ENCODE results near the gene EFR3B. TPM values are rescaled to one million over a fixed set of nuclear protein-coding genes. Genes with fewer than 3 reads are reported as not detected.

The EFR3B gene
- total and polyA plus RNA-seq, 2 of the 4 experiments (the other 2 are of a cell fraction): 0.38 to 0.90 TPM

- CTCF ChIA-PET: no interaction called here
- intact Hi-C loops (cut with micrococcal nuclease): no loop called here
Measured at GRCh38 chr2:25188405-25188804, 146.5 kb downstream of the EFR3B start.

More at GRCh38 chr2:25188405-25188804, 146.5 kb downstream of the EFR3B start:
- Histone ChIP-seq H3K9me1 (ENCODE audit: insufficient read depth, low read length) (no peaks in the 10 kb centered on the region), H2BK5ac (ENCODE audit: low read depth, low read length, poor library complexity, severe bottlenecking) (no peak overlapping the region), H3K36me3 (ENCODE audit: control insufficient read depth, insufficient read depth, low read length) (no peaks in the 10 kb centered on the region), H4K91ac (ENCODE audit: insufficient read depth, low read depth, low read length) (no peak overlapping the region), H3K14ac (replicated peaks; ENCODE audit: low read depth, low read length) (no peak overlapping the region), H2BK15ac (ENCODE audit: low read depth, low read length) (no peak overlapping the region), H3K9ac (ENCODE audit: low read depth, low read length) (no peak overlapping the region), H3K4me3 (ENCODE audit: insufficient read depth, low read depth, low read length) (no peak overlapping the region), H3K23ac (ENCODE audit: low read depth, low read length) (no peak overlapping the region), H3K18ac (ENCODE audit: low read depth, low read length) (no peak overlapping the region), H4K20me1 (ENCODE audit: insufficient read depth, low read length) (no peaks in the 10 kb centered on the region), H2BK120ac (ENCODE audit: low read depth, low read length) (no peak overlapping the region), H3K27ac (ENCODE audit: insufficient read depth, low read length) (no peak overlapping the region), H2AK5ac (ENCODE audit: low read depth, low read length) (no peak overlapping the region), H2BK20ac (ENCODE audit: low read depth, low read length) (no peak overlapping the region), H4K5ac (ENCODE audit: low read depth, low read length) (no peak overlapping the region), H4K8ac (ENCODE audit: low read depth in 2 of 2, low read length in 2 of 2) (no peak overlapping the region), H3K56ac (ENCODE audit: extremely low read depth, insufficient read depth, low read length) (no peak overlapping the region), H2AK9ac (replicated peaks; ENCODE audit: low read depth, low read length, poor library complexity) (no peak overlapping the region), H2AFZ (replicated peaks; ENCODE audit: low read length, poor library complexity) (no peak overlapping the region), H3K4me1 (ENCODE audit: control insufficient read depth, insufficient read depth, low read length) (peaks cover 2% of the 10 kb centered on the region; the same call in 1 of the 2 replicates), H3K4ac (ENCODE audit: low read depth, low read length) (no peak overlapping the region), H3K27me3 (ENCODE audit: control insufficient read depth, insufficient read depth, low read length) (peaks cover 16% of the 10 kb centered on the region), H3K79me1 (ENCODE audit: low read depth in 1 of 2, low read length in 2 of 2) (no peaks in the 10 kb centered on the region), H3K9me3 (ENCODE audit: control insufficient read depth, insufficient read depth, low read length) (no peaks in the 10 kb centered on the region), H3K4me2 (ENCODE audit: low read depth, low read length) (no peak overlapping the region)
- no CpG with 5 or more reads among the region's 4 CpGs for WGBS, 2 experiments (ENCODE audit: extremely low coverage in 2 of 2, insufficient read length in 1 of 2)
- dilution Hi-C loops (cut with HindIII; ENCODE audit: low sequenced_read_pairs, unreplicated experiment): no loop called here
- in situ Hi-C loops (cut with MboI; ENCODE audit: low sequenced_read_pairs): no loop called here
- POLR2A ChIA-PET (ENCODE audit: unreplicated experiment): no interaction called here
- TF ChIP-seq MXI1 (IDR thresholded peaks at IDR 0.05; ENCODE audit: borderline replicate concordance, low read depth, low read length) (no peak), RFX5 (IDR thresholded peaks at IDR 0.05; ENCODE audit: low read depth, low read length) (no peak), BHLHE40 (IDR thresholded peaks at IDR 0.05; ENCODE audit: low read depth, low read length) (no peak), USF2 (IDR thresholded peaks at IDR 0.05; ENCODE audit: low read depth, low read length) (no peak), NFE2L2 (IDR thresholded peaks at IDR 0.05; ENCODE audit: low read depth, low read length) (no peak), MAZ (IDR thresholded peaks at IDR 0.05; ENCODE audit: borderline replicate concordance, low read depth, low read length) (no peak), FOS (IDR thresholded peaks at IDR 0.05; ENCODE audit: low read depth, low read length) (no peak), CTCF (conservative IDR thresholded peaks at IDR 0.05; ENCODE audit: low read depth, low read length) (no peak), ELK1 (IDR thresholded peaks at IDR 0.05; ENCODE audit: borderline replicate concordance, low read depth, low read length) (no peak)
- DNase-seq: no peak
- no TSS peak for BruUV-seq (replicated peaks)
- no peak for ATAC-seq (ENCODE audit: low read depth)

Measured in IMR-90 (cell line).